HepG2 (cell line): ENCODE results near the gene ABHD15. TPM values are rescaled to one million over a fixed set of nuclear protein-coding genes. Genes with fewer than 3 reads are reported as not detected.

ENCODE experiments used
- ARNT2 ChIP-seq: sonication (generic); formaldehyde crosslinking; IDR thresholded peaks from 2 replicates; pipeline ENCODE4 v1.8.0; 2022; ENCODE audit warnings: mild to moderate bottlenecking, low read depth, missing genetic modification reagents, moderate library complexity
- CHD4 ChIP-seq: fragments of 200-600 bp; sonication (generic); IDR thresholded peaks from 2 replicates; pipeline ENCODE4 v1.7.0; 2017; ENCODE audit warnings: mild to moderate bottlenecking, low read length, borderline replicate concordance
- CREBL2 ChIP-seq: sonication (generic); formaldehyde crosslinking; IDR thresholded peaks from 2 replicates; pipeline ENCODE4 v1.8.1; 2023; ENCODE audit warnings: missing genetic modification reagents, mild to moderate bottlenecking, borderline replicate concordance
- DDIT3 ChIP-seq: sonication (generic); formaldehyde crosslinking; IDR thresholded peaks from 2 replicates; pipeline ENCODE4 v1.4.0; 2020; ENCODE audit warnings: mild to moderate bottlenecking, missing genetic modification reagents
- MAF1 ChIP-seq: sonication (generic); formaldehyde crosslinking; IDR thresholded peaks from 2 replicates; pipeline ENCODE4 v1.5.0; 2020; ENCODE audit warnings: missing genetic modification reagents, borderline replicate concordance
- MED8 ChIP-seq: sonication (generic); formaldehyde crosslinking; IDR thresholded peaks from 2 replicates; pipeline ENCODE4 v1.8.1; 2023; ENCODE audit warnings: mild to moderate bottlenecking, missing genetic modification reagents; ENCODE audit not compliant: insufficient replicate concordance
- PATZ1 ChIP-seq: sonication (generic); formaldehyde crosslinking; IDR thresholded peaks from 2 replicates; pipeline ENCODE4 v1.4.0; 2020; ENCODE audit warnings: missing genetic modification reagents
- PREB ChIP-seq: sonication (generic); formaldehyde crosslinking; IDR thresholded peaks from 2 replicates; pipeline ENCODE4 v1.4.0; 2020; ENCODE audit warnings: missing genetic modification reagents
- RFX3 ChIP-seq: IDR thresholded peaks from 2 replicates; pipeline ENCODE4 v1.6.1; 2016; ENCODE audit warnings: missing biosample characterization, missing genetic modification reagents
- TP53 ChIP-seq: sonication (generic); formaldehyde crosslinking; conservative IDR thresholded peaks from 2 replicates; pipeline ENCODE4 v1.4.0; 2020; ENCODE audit warnings: missing genetic modification reagents
- ZFP36L2 ChIP-seq: sonication (generic); formaldehyde crosslinking; IDR thresholded peaks from 2 replicates; pipeline ENCODE4 v1.4.0; 2020; ENCODE audit warnings: missing genetic modification reagents
- ZFP91 ChIP-seq: sonication (generic); formaldehyde crosslinking; IDR thresholded peaks from 2 replicates; pipeline ENCODE4 v1.9.0; 2022; ENCODE audit warnings: missing genetic modification reagents, mild to moderate bottlenecking, borderline replicate concordance
- ZNF414 ChIP-seq: sonication (generic); formaldehyde crosslinking; IDR thresholded peaks from 2 replicates; pipeline ENCODE4 v1.5.0; 2020; ENCODE audit warnings: missing genetic modification reagents
- ZNF550 ChIP-seq: sonication (generic); formaldehyde crosslinking; IDR thresholded peaks from 2 replicates; pipeline ENCODE4 v1.4.0; 2020; ENCODE audit warnings: mild to moderate bottlenecking, missing genetic modification reagents, borderline replicate concordance
- ZNF564 ChIP-seq: sonication (generic); formaldehyde crosslinking; IDR thresholded peaks from 2 replicates; pipeline ENCODE4 v1.8.1; 2023; ENCODE audit warnings: mild to moderate bottlenecking, missing genetic modification reagents
- ZNF580 ChIP-seq: IDR thresholded peaks from 2 replicates; pipeline ENCODE4 v1.6.1; 2016; ENCODE audit warnings: low read depth, borderline replicate concordance
- polyA plus RNA-seq, 8 experiments: library from polyadenylated mRNA; depleted of rRNA in 3 of 8; stranded (reverse) in 7 of 8; unstranded in 1 of 8; fragments of >200 nt; fragmentation: Illumina TruSeq in 4 of 8; extraction: Trizol in 4 of 8; gene quantifications; 2 replicates each; pipeline versions ENCODE4 v1.2.1 to v1.2.3, GENCODE V29; 2011 to 2016; ENCODE audit warnings: low read depth in 4 of 8, missing spikeins in 1 of 8, mixed read lengths in 1 of 8; ENCODE audit not compliant: insufficient read depth in 1 of 8
- total RNA-seq, 5 experiments: library from RNA; depleted of rRNA; stranded (reverse); fragments of >200 nt; fragmentation: Illumina TruSeq; extraction: Trizol; gene quantifications; 2 replicates each; pipeline ENCODE4 v1.2.3, GENCODE V29; 2016; ENCODE audit warnings: low read depth in 1 of 5
- TF ChIP-seq, protein P1 (sequence below): IDR thresholded peaks from 2 replicates; pipeline ENCODE4 v1.6.1; 2016; ENCODE audit warnings: control low read depth
- TF ChIP-seq, protein P2 (sequence below): IDR thresholded peaks from 2 replicates; pipeline ENCODE4 v1.6.1; 2016; ENCODE audit warnings: mild to moderate bottlenecking, missing biosample characterization, missing genetic modification reagents
- TF ChIP-seq, protein P3 (sequence below): sonication (generic); formaldehyde crosslinking; IDR thresholded peaks from 2 replicates; pipeline ENCODE4 v1.5.0; 2020; ENCODE audit warnings: missing genetic modification reagents, mild to moderate bottlenecking, borderline replicate concordance

Gene ABHD15
- total and polyA plus RNA-seq, 2 of the 13 experiments (the other 11 are each of a cell fraction or from before 2014, with no cell fraction given), result 2.4 to 7.7 TPM

- TF ChIP-seq PREB (CRISPR knock-in tag) (no peak), ZNF550 (CRISPR knock-in tag) (no peak), ZNF564 (CRISPR knock-in tag) (peak; percentile 92), ZFP91 (CRISPR knock-in tag) (peak; percentile 78), RFX3 (CRISPR knock-in tag) (no peak), ZNF580 (CRISPR knock-in tag) (peak; percentile 68), ARNT2 (CRISPR knock-in tag) (peak; percentile 96), ZNF414 (CRISPR knock-in tag) (no peak), CHD4 (no peak), MED8 (CRISPR knock-in tag) (peak; percentile 44), PATZ1 (CRISPR knock-in tag) (peak; percentile 45; the same call in 1 of the 2 replicates), CREBL2 (CRISPR knock-in tag) (0 out of 2 replicates have a peak, but pooled peaks have one; percentile 61), ZFP36L2 (CRISPR knock-in tag) (no peak), TP53 (CRISPR knock-in tag) (0 out of 2 replicates have a peak, but pooled peaks have one; percentile 12), DDIT3 (CRISPR knock-in tag) (no peak), MAF1 (CRISPR knock-in tag) (0 out of 2 replicates have a peak, but pooled peaks have one; percentile 27)
- TF ChIP-seq, protein P1, sequence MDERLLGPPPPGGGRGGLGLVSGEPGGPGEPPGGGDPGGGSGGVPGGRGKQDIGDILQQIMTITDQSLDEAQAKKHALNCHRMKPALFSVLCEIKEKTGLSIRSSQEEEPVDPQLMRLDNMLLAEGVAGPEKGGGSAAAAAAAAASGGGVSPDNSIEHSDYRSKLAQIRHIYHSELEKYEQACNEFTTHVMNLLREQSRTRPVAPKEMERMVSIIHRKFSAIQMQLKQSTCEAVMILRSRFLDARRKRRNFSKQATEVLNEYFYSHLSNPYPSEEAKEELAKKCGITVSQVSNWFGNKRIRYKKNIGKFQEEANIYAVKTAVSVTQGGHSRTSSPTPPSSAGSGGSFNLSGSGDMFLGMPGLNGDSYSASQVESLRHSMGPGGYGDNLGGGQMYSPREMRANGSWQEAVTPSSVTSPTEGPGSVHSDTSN (CRISPR knock-in tag), result no peak
- TF ChIP-seq, protein P2, sequence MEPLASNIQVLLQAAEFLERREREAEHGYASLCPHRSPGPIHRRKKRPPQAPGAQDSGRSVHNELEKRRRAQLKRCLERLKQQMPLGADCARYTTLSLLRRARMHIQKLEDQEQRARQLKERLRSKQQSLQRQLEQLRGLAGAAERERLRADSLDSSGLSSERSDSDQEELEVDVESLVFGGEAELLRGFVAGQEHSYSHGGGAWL (CRISPR knock-in tag), result peak; percentile 79
- TF ChIP-seq, protein P3, sequence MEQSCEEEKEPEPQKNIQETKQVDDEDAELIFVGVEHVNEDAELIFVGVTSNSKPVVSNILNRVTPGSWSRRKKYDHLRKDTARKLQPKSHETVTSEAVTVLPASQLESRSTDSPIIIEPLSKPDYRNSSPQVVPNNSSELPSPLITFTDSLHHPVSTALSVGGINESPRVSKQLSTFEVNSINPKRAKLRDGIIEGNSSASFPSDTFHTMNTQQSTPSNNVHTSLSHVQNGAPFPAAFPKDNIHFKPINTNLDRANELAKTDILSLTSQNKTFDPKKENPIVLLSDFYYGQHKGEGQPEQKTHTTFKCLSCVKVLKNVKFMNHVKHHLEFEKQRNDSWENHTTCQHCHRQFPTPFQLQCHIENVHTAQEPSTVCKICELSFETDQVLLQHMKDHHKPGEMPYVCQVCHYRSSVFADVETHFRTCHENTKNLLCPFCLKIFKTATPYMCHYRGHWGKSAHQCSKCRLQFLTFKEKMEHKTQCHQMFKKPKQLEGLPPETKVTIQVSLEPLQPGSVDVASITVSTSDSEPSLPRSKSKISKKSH (CRISPR knock-in tag), result peak; percentile 40; the same call in 1 of the 2 replicates
Observed at GRCh38 chr17:29613352-29613837, 46.6 kb upstream of the ABHD15 start (continued).
